GM18517 (cell line): ENCODE measurements around the gene CAPRIN2.

Source experiments
- ATAC-seq: cut with Tn5 transposase; IDR thresholded peaks from one replicate; pipeline ENCODE4 v1.9.1; 2021; ENCODE audit warnings: mild to moderate bottlenecking, moderate library complexity; ENCODE audit not compliant: unreplicated experiment

The CAPRIN2 gene

GRCh38 chr12:30763053-30763452, 8.3 kb upstream of the CAPRIN2 start:
- no peak for ATAC-seq

GRCh38 chr12:30761730-30762129, 7.0 kb upstream of the CAPRIN2 start:
- ATAC-seq, result no peak

GRCh38 chr12:30757316-30757715, 2.6 kb upstream of the CAPRIN2 start:
- ATAC-seq, result no peak

GRCh38 chr12:30756074-30756473, 1.3 kb upstream of the CAPRIN2 start:
- ATAC-seq, result no peak

- no peak for ATAC-seq
These were observed 628 bp upstream of the CAPRIN2 start for GRCh38 chr12:30755395-30755762.

- ATAC-seq, result no peak
These were observed 385 bp downstream of the CAPRIN2 start for GRCh38 chr12:30754383-30754749.

- ATAC-seq, result no peak
These were observed 884 bp downstream of the CAPRIN2 start for GRCh38 chr12:30753751-30754382.

GRCh38 chr12:30753233-30753632, 1.5 kb downstream of the CAPRIN2 start:
- ATAC-seq, result no peak

- ATAC-seq, result no peak
These were observed 2.5 kb downstream of the CAPRIN2 start for GRCh38 chr12:30752255-30752654.

GRCh38 chr12:30748147-30748546, 6.6 kb downstream of the CAPRIN2 start:
- no peak for ATAC-seq

GRCh38 chr12:30746190-30746589, 8.6 kb downstream of the CAPRIN2 start:
- ATAC-seq, result no peak

GRCh38 chr12:30744321-30744720, 10.4 kb downstream of the CAPRIN2 start:
- no peak for ATAC-seq

- no peak for ATAC-seq
These were observed 14.5 kb downstream of the CAPRIN2 start for GRCh38 chr12:30740274-30740673.

- no peak for ATAC-seq
These were observed 15.7 kb downstream of the CAPRIN2 start for GRCh38 chr12:30739020-30739419.

GRCh38 chr12:30732954-30733637, 21.7 kb downstream of the CAPRIN2 start:
- no peak for ATAC-seq

GRCh38 chr12:30730011-30730410, 24.7 kb downstream of the CAPRIN2 start:
- ATAC-seq, result no peak

- ATAC-seq, result no peak
These were observed 25.2 kb downstream of the CAPRIN2 start for GRCh38 chr12:30729547-30729946.

- no peak for ATAC-seq
These were observed 28.1 kb downstream of the CAPRIN2 start for GRCh38 chr12:30726647-30727046.

- ATAC-seq, result no peak
These were observed 29.0 kb downstream of the CAPRIN2 start for GRCh38 chr12:30725739-30726138.

GRCh38 chr12:30719060-30719459, 35.7 kb downstream of the CAPRIN2 start:
- no peak for ATAC-seq

GRCh38 chr12:30707613-30708342, 47.0 kb downstream of the CAPRIN2 start:
- ATAC-seq, result no peak

- no peak for ATAC-seq
These were observed 48.3 kb downstream of the CAPRIN2 start for GRCh38 chr12:30706476-30706875.
